ENCODE results near the gene UBTD2.
"Not testable (repeated sequence)": the region's sequence is repeated elsewhere in the genome, so short reads cannot be mapped to it uniquely, and the experiment has no call there.

Gene UBTD2

GRCh38 chr5:172283020-172283861 is at the start of gene UBTD2:
UBTD2 (minus strand) TSS chr5:172283764; CDS start chr5:172283665, 99 bp downstream.
- H3K4me1 ChIP-seq (ENCODE audit: control insufficient read depth, low read depth, low read length), result peaks cover 22% of the 10 kb centered on the region
- H3K36me3 ChIP-seq (ENCODE audit: control insufficient read depth, low read depth, low read length), result no peaks in the 10 kb centered on the region
- peaks cover 8% of the 10 kb centered on the region for H3K27me3 ChIP-seq (ENCODE audit: control insufficient read depth, insufficient read depth, low read length)
- H3K9ac ChIP-seq (ENCODE audit: low read length), result peak within 1 kb of the TSS; percentile 96
- peak within 1 kb of the TSS; percentile 80 for H3K27ac ChIP-seq (ENCODE audit: low read length)
- H3K4me3 ChIP-seq (ENCODE audit: low read length), result peak within 1 kb of the TSS; percentile 88
- no peaks in the 10 kb centered on the region for H3K9me3 ChIP-seq (ENCODE audit: control insufficient read depth, low read depth, low read length)

GRCh38 chr5:172326901-172327300 is 43.3 kb upstream of the UBTD2 start:
- H3K27ac ChIP-seq (ENCODE audit: low read length); H3K27me3 ChIP-seq (ENCODE audit: control insufficient read depth, insufficient read depth, low read length); H3K9ac ChIP-seq (ENCODE audit: low read length); H3K36me3 ChIP-seq (ENCODE audit: control insufficient read depth, low read depth, low read length); H3K4me1 ChIP-seq (ENCODE audit: control insufficient read depth, low read depth, low read length); H3K4me3 ChIP-seq (ENCODE audit: low read length); H3K9me3 ChIP-seq (ENCODE audit: control insufficient read depth, low read depth, low read length): not testable (repeated sequence)

GRCh38 chr5:172325452-172325851 is 41.9 kb upstream of the UBTD2 start:
- Histone ChIP-seq H3K4me3 (ENCODE audit: low read length) (no peak overlapping the region), H3K27ac (ENCODE audit: low read length) (no peak overlapping the region), H3K4me1 (ENCODE audit: control insufficient read depth, low read depth, low read length) (no peaks in the 10 kb centered on the region), H3K9me3 (ENCODE audit: control insufficient read depth, low read depth, low read length) (no peaks in the 10 kb centered on the region), H3K36me3 (ENCODE audit: control insufficient read depth, low read depth, low read length) (no peaks in the 10 kb centered on the region), H3K27me3 (ENCODE audit: control insufficient read depth, insufficient read depth, low read length) (no peaks in the 10 kb centered on the region), H3K9ac (ENCODE audit: low read length) (no peak overlapping the region)

- Histone ChIP-seq H3K27me3 (ENCODE audit: control insufficient read depth, insufficient read depth, low read length) (no peaks in the 10 kb centered on the region), H3K4me3 (ENCODE audit: low read length) (no peak overlapping the region), H3K9ac (ENCODE audit: low read length) (no peak overlapping the region), H3K4me1 (ENCODE audit: control insufficient read depth, low read depth, low read length) (no peaks in the 10 kb centered on the region), H3K36me3 (ENCODE audit: control insufficient read depth, low read depth, low read length) (no peaks in the 10 kb centered on the region), H3K27ac (ENCODE audit: low read length) (no peak overlapping the region), H3K9me3 (ENCODE audit: control insufficient read depth, low read depth, low read length) (no peaks in the 10 kb centered on the region)
These were observed 38.7 kb upstream of the UBTD2 start for GRCh38 chr5:172322028-172322965.

- H3K9ac ChIP-seq (ENCODE audit: low read length), result no peak overlapping the region
- no peaks in the 10 kb centered on the region for H3K27me3 ChIP-seq (ENCODE audit: control insufficient read depth, insufficient read depth, low read length)
- no peak overlapping the region for H3K27ac ChIP-seq (ENCODE audit: low read length)
- no peaks in the 10 kb centered on the region for H3K36me3 ChIP-seq (ENCODE audit: control insufficient read depth, low read depth, low read length)
- H3K4me3 ChIP-seq (ENCODE audit: low read length), result no peak overlapping the region
- H3K9me3 ChIP-seq (ENCODE audit: control insufficient read depth, low read depth, low read length), result no peaks in the 10 kb centered on the region
- H3K4me1 ChIP-seq (ENCODE audit: control insufficient read depth, low read depth, low read length), result no peaks in the 10 kb centered on the region
These were observed 38.0 kb upstream of the UBTD2 start for GRCh38 chr5:172321593-172321992.

GRCh38 chr5:172319708-172320441 is 36.3 kb upstream of the UBTD2 start:
- no peak overlapping the region for H3K27ac ChIP-seq (ENCODE audit: low read length)
- H3K4me3 ChIP-seq (ENCODE audit: low read length), result no peak overlapping the region
- H3K4me1 ChIP-seq (ENCODE audit: control insufficient read depth, low read depth, low read length), result no peaks in the 10 kb centered on the region
- H3K27me3 ChIP-seq (ENCODE audit: control insufficient read depth, insufficient read depth, low read length), result no peaks in the 10 kb centered on the region
- H3K36me3 ChIP-seq (ENCODE audit: control insufficient read depth, low read depth, low read length), result no peaks in the 10 kb centered on the region
- H3K9ac ChIP-seq (ENCODE audit: low read length), result no peak overlapping the region
- H3K9me3 ChIP-seq (ENCODE audit: control insufficient read depth, low read depth, low read length), result no peaks in the 10 kb centered on the region

GRCh38 chr5:172315587-172316493 is 32.3 kb upstream of the UBTD2 start:
- H3K36me3 ChIP-seq (ENCODE audit: control insufficient read depth, low read depth, low read length), result no peaks in the 10 kb centered on the region
- H3K4me1 ChIP-seq (ENCODE audit: control insufficient read depth, low read depth, low read length), result no peaks in the 10 kb centered on the region
- no peak overlapping the region for H3K9ac ChIP-seq (ENCODE audit: low read length)
- H3K27ac ChIP-seq (ENCODE audit: low read length), result no peak overlapping the region
- H3K4me3 ChIP-seq (ENCODE audit: low read length), result no peak overlapping the region
- H3K9me3 ChIP-seq (ENCODE audit: control insufficient read depth, low read depth, low read length), result no peaks in the 10 kb centered on the region
- no peaks in the 10 kb centered on the region for H3K27me3 ChIP-seq (ENCODE audit: control insufficient read depth, insufficient read depth, low read length)

- Histone ChIP-seq H3K9me3 (ENCODE audit: control insufficient read depth, low read depth, low read length) (no peaks in the 10 kb centered on the region), H3K4me1 (ENCODE audit: control insufficient read depth, low read depth, low read length) (no peaks in the 10 kb centered on the region), H3K27ac (ENCODE audit: low read length) (no peak overlapping the region), H3K4me3 (ENCODE audit: low read length) (no peak overlapping the region), H3K36me3 (ENCODE audit: control insufficient read depth, low read depth, low read length) (no peaks in the 10 kb centered on the region), H3K27me3 (ENCODE audit: control insufficient read depth, insufficient read depth, low read length) (no peaks in the 10 kb centered on the region), H3K9ac (ENCODE audit: low read length) (no peak overlapping the region)
These were observed 30.4 kb upstream of the UBTD2 start for GRCh38 chr5:172313915-172314314.

- no peak overlapping the region for H3K9ac ChIP-seq (ENCODE audit: low read length)
- H3K4me1 ChIP-seq (ENCODE audit: control insufficient read depth, low read depth, low read length), result no peaks in the 10 kb centered on the region
- H3K4me3 ChIP-seq (ENCODE audit: low read length), result no peak overlapping the region
- no peaks in the 10 kb centered on the region for H3K9me3 ChIP-seq (ENCODE audit: control insufficient read depth, low read depth, low read length)
- H3K27me3 ChIP-seq (ENCODE audit: control insufficient read depth, insufficient read depth, low read length), result no peaks in the 10 kb centered on the region
- H3K36me3 ChIP-seq (ENCODE audit: control insufficient read depth, low read depth, low read length), result no peaks in the 10 kb centered on the region
- H3K27ac ChIP-seq (ENCODE audit: low read length), result no peak overlapping the region
These were observed 28.7 kb upstream of the UBTD2 start for GRCh38 chr5:172312286-172312685.

- Histone ChIP-seq H3K9me3 (ENCODE audit: control insufficient read depth, low read depth, low read length) (no peaks in the 10 kb centered on the region), H3K4me3 (ENCODE audit: low read length) (no peak overlapping the region), H3K36me3 (ENCODE audit: control insufficient read depth, low read depth, low read length) (no peaks in the 10 kb centered on the region), H3K9ac (ENCODE audit: low read length) (no peak overlapping the region), H3K4me1 (ENCODE audit: control insufficient read depth, low read depth, low read length) (no peaks in the 10 kb centered on the region), H3K27ac (ENCODE audit: low read length) (no peak overlapping the region), H3K27me3 (ENCODE audit: control insufficient read depth, insufficient read depth, low read length) (no peaks in the 10 kb centered on the region)
These were observed 28.0 kb upstream of the UBTD2 start for GRCh38 chr5:172311605-172312004.
